ENCODE measurements around the gene HNF1A.

HNF1A gene

GRCh38 chr12:120961604-120962531, 16.5 kb upstream of the HNF1A start:
- no peak overlapping the region for H3K27ac ChIP-seq (ENCODE audit: low read depth, low read length)
- H3K27me3 ChIP-seq (ENCODE audit: control insufficient read depth, insufficient read depth, low read length), result no peaks in the 10 kb centered on the region
- H3K36me3 ChIP-seq (ENCODE audit: control insufficient read depth, insufficient read depth, low read length), result no peaks in the 10 kb centered on the region
- H3K9ac ChIP-seq (ENCODE audit: low read length), result no peak overlapping the region
- no peak overlapping the region for H3K4me3 ChIP-seq (ENCODE audit: low read depth, low read length)
- peaks cover 3% of the 10 kb centered on the region; the same call in 1 of the 2 replicates for H3K4me1 ChIP-seq (ENCODE audit: control insufficient read depth, insufficient read depth, low read length)
- no peaks in the 10 kb centered on the region for H3K9me3 ChIP-seq (ENCODE audit: control insufficient read depth, insufficient read depth, low read depth, low read length)

GRCh38 chr12:120962532-120963020, 15.8 kb upstream of the HNF1A start:
- no peak overlapping the region for H3K4me3 ChIP-seq (ENCODE audit: low read depth, low read length)
- H3K9ac ChIP-seq (ENCODE audit: low read length), result no peak overlapping the region
- no peaks in the 10 kb centered on the region for H3K9me3 ChIP-seq (ENCODE audit: control insufficient read depth, insufficient read depth, low read depth, low read length)
- no peak overlapping the region for H3K27ac ChIP-seq (ENCODE audit: low read depth, low read length)
- H3K4me1 ChIP-seq (ENCODE audit: control insufficient read depth, insufficient read depth, low read length), result peaks cover 3% of the 10 kb centered on the region; the same call in 1 of the 2 replicates
- no peaks in the 10 kb centered on the region for H3K36me3 ChIP-seq (ENCODE audit: control insufficient read depth, insufficient read depth, low read length)
- H3K27me3 ChIP-seq (ENCODE audit: control insufficient read depth, insufficient read depth, low read length), result no peaks in the 10 kb centered on the region

- peaks cover 3% of the 10 kb centered on the region; the same call in 1 of the 2 replicates for H3K4me1 ChIP-seq (ENCODE audit: control insufficient read depth, insufficient read depth, low read length)
- H3K27me3 ChIP-seq (ENCODE audit: control insufficient read depth, insufficient read depth, low read length), result no peaks in the 10 kb centered on the region
- H3K27ac ChIP-seq (ENCODE audit: low read depth, low read length), result no peak overlapping the region
- no peak overlapping the region for H3K9ac ChIP-seq (ENCODE audit: low read length)
- no peak overlapping the region for H3K4me3 ChIP-seq (ENCODE audit: low read depth, low read length)
- no peaks in the 10 kb centered on the region for H3K9me3 ChIP-seq (ENCODE audit: control insufficient read depth, insufficient read depth, low read depth, low read length)
- no peaks in the 10 kb centered on the region for H3K36me3 ChIP-seq (ENCODE audit: control insufficient read depth, insufficient read depth, low read length)
Measured at GRCh38 chr12:120964298-120964697, 14.0 kb upstream of the HNF1A start.

- H3K4me1 ChIP-seq (ENCODE audit: control insufficient read depth, insufficient read depth, low read length), result peaks cover 3% of the 10 kb centered on the region; the same call in 1 of the 2 replicates
- H3K9me3 ChIP-seq (ENCODE audit: control insufficient read depth, insufficient read depth, low read depth, low read length), result no peaks in the 10 kb centered on the region
- no peak overlapping the region for H3K9ac ChIP-seq (ENCODE audit: low read length)
- no peak overlapping the region for H3K27ac ChIP-seq (ENCODE audit: low read depth, low read length)
- no peaks in the 10 kb centered on the region for H3K36me3 ChIP-seq (ENCODE audit: control insufficient read depth, insufficient read depth, low read length)
- H3K27me3 ChIP-seq (ENCODE audit: control insufficient read depth, insufficient read depth, low read length), result no peaks in the 10 kb centered on the region
- no peak overlapping the region for H3K4me3 ChIP-seq (ENCODE audit: low read depth, low read length)
Measured at GRCh38 chr12:120965534-120966091, 12.7 kb upstream of the HNF1A start.

GRCh38 chr12:120970310-120970709, 8.0 kb upstream of the HNF1A start:
- no peak overlapping the region for H3K9ac ChIP-seq (ENCODE audit: low read length)

GRCh38 chr12:120971299-120972180, 6.8 kb upstream of the HNF1A start:
- no peak overlapping the region for H3K9ac ChIP-seq (ENCODE audit: low read length)
- H3K27ac ChIP-seq (ENCODE audit: low read depth, low read length), result no peak overlapping the region

More at GRCh38 chr12:120970310-120970709, 8.0 kb upstream of the HNF1A start:
- Histone ChIP-seq H3K27me3 (ENCODE audit: control insufficient read depth, insufficient read depth, low read length) (no peaks in the 10 kb centered on the region), H3K4me3 (ENCODE audit: low read depth, low read length) (no peak overlapping the region), H3K27ac (ENCODE audit: low read depth, low read length) (no peak overlapping the region), H3K4me1 (ENCODE audit: control insufficient read depth, insufficient read depth, low read length) (peaks cover 3% of the 10 kb centered on the region; the same call in 1 of the 2 replicates), H3K36me3 (ENCODE audit: control insufficient read depth, insufficient read depth, low read length) (no peaks in the 10 kb centered on the region), H3K9me3 (ENCODE audit: control insufficient read depth, insufficient read depth, low read depth, low read length) (no peaks in the 10 kb centered on the region)

GRCh38 chr12:120972870-120973543, 5.3 kb upstream of the HNF1A start:
- Histone ChIP-seq H3K4me3 (ENCODE audit: low read depth, low read length) (no peak overlapping the region), H3K27ac (ENCODE audit: low read depth, low read length) (no peak overlapping the region), H3K9me3 (ENCODE audit: control insufficient read depth, insufficient read depth, low read depth, low read length) (no peaks in the 10 kb centered on the region), H3K36me3 (ENCODE audit: control insufficient read depth, insufficient read depth, low read length) (no peaks in the 10 kb centered on the region), H3K4me1 (ENCODE audit: control insufficient read depth, insufficient read depth, low read length) (peaks cover 3% of the 10 kb centered on the region; the same call in 1 of the 2 replicates), H3K9ac (ENCODE audit: low read length) (no peak overlapping the region), H3K27me3 (ENCODE audit: control insufficient read depth, insufficient read depth, low read length) (no peaks in the 10 kb centered on the region)

More at GRCh38 chr12:120971299-120972180, 6.8 kb upstream of the HNF1A start:
- no peaks in the 10 kb centered on the region for H3K27me3 ChIP-seq (ENCODE audit: control insufficient read depth, insufficient read depth, low read length)
- no peaks in the 10 kb centered on the region for H3K36me3 ChIP-seq (ENCODE audit: control insufficient read depth, insufficient read depth, low read length)
- no peaks in the 10 kb centered on the region for H3K9me3 ChIP-seq (ENCODE audit: control insufficient read depth, insufficient read depth, low read depth, low read length)
- H3K4me3 ChIP-seq (ENCODE audit: low read depth, low read length), result no peak overlapping the region
- H3K4me1 ChIP-seq (ENCODE audit: control insufficient read depth, insufficient read depth, low read length), result peaks cover 3% of the 10 kb centered on the region; the same call in 1 of the 2 replicates

GRCh38 chr12:120977531-120978295, 630 bp upstream of the HNF1A start:
- Histone ChIP-seq H3K9me3 (ENCODE audit: control insufficient read depth, insufficient read depth, low read depth, low read length) (no peaks in the 10 kb centered on the region), H3K4me3 (ENCODE audit: low read depth, low read length) (no peak overlapping the region), H3K27me3 (ENCODE audit: control insufficient read depth, insufficient read depth, low read length) (no peaks in the 10 kb centered on the region), H3K4me1 (ENCODE audit: control insufficient read depth, insufficient read depth, low read length) (peaks cover 6% of the 10 kb centered on the region), H3K36me3 (ENCODE audit: control insufficient read depth, insufficient read depth, low read length) (no peaks in the 10 kb centered on the region), H3K27ac (ENCODE audit: low read depth, low read length) (no peak overlapping the region), H3K9ac (ENCODE audit: low read length) (no peak overlapping the region)

GRCh38 chr12:120979220-120979861, 998 bp downstream of the HNF1A start:
- no peak overlapping the region for H3K9ac ChIP-seq (ENCODE audit: low read length)
- H3K4me1 ChIP-seq (ENCODE audit: control insufficient read depth, insufficient read depth, low read length), result peaks cover 7% of the 10 kb centered on the region; the same call in 1 of the 2 replicates
- H3K27ac ChIP-seq (ENCODE audit: low read depth, low read length), result no peak overlapping the region
- no peak overlapping the region for H3K4me3 ChIP-seq (ENCODE audit: low read depth, low read length)
- no peaks in the 10 kb centered on the region for H3K36me3 ChIP-seq (ENCODE audit: control insufficient read depth, insufficient read depth, low read length)
- H3K27me3 ChIP-seq (ENCODE audit: control insufficient read depth, insufficient read depth, low read length), result no peaks in the 10 kb centered on the region
- H3K9me3 ChIP-seq (ENCODE audit: control insufficient read depth, insufficient read depth, low read depth, low read length), result no peaks in the 10 kb centered on the region
